ENCODE data around the gene SALL3.

GRCh38 chr18:79022603-79023002 is 43.0 kb downstream of the SALL3 start:
- TF ChIP-seq CTCF (IDR thresholded peaks at IDR 0.05) = no peak
- no peak for TF ChIP-seq POLR2A (IDR thresholded peaks at IDR 0.05)

Data from ovary (tissue), 3 donors.